GM19463 (cell line): Measurements from ENCODE around the gene SHISA8.

Experiments used
- ATAC-seq: cut with Tn5 transposase; IDR thresholded peaks from one replicate; pipeline ENCODE4 v1.9.1; 2021; ENCODE audit warnings: mild to moderate bottlenecking, moderate library complexity; ENCODE audit not compliant: unreplicated experiment

SHISA8 gene

GRCh38 chr22:41934284-41935014, 19.6 kb upstream of the SHISA8 start:
- no peak for ATAC-seq

GRCh38 chr22:41933411-41934177, 18.7 kb upstream of the SHISA8 start:
- ATAC-seq, result no peak

GRCh38 chr22:41932353-41932752, 17.5 kb upstream of the SHISA8 start:
- no peak for ATAC-seq

DNA sequence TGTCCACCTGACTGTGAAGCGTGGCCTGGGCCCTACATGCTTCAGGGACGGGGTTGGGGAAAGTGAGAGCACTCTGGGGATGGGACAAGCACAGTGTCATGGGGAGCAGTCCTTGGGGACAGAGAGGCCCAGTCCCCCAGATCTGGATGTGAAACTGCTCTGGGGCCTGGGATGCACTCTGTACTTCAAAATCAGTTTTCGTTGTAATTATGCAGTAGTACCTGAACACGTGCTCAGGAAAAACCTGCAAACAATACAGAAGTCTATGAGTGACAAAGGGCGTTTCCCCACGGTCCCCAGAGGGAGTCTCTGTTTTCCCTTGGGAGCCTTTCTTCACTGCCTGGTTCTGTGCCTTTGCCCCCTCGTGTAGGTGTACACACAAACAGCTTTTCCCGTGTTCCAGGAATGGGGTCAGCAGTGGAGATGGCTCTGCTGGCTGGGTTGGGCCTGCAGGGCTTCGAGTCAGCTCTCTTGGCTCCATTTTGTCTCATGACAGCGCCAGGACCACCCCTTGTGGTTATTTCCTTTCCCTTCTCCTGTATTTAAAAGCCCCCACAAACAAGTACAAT, 16.9 kb upstream of the SHISA8 start:
- ATAC-seq, result no peak

DNA sequence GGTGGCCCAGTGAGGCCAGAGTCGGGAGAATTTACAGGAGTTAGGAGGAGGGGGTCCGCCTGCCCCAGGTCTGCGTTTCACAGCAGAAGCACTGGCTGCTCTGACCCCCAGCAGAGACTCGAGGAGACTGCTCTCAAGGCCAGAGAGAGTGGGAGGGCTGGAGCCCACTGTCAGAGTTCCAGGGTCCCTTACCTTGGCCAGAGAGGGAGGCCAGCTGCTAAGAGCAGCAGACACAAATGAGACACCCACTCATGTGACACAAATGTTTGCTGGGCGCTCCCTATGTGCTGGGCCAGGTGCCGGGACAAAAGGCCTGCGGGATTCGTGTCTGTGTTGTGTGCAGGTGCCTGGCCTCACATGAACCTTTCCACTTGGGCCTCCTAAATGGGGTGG, 14.5 kb upstream of the SHISA8 start:
- no peak for ATAC-seq

DNA sequence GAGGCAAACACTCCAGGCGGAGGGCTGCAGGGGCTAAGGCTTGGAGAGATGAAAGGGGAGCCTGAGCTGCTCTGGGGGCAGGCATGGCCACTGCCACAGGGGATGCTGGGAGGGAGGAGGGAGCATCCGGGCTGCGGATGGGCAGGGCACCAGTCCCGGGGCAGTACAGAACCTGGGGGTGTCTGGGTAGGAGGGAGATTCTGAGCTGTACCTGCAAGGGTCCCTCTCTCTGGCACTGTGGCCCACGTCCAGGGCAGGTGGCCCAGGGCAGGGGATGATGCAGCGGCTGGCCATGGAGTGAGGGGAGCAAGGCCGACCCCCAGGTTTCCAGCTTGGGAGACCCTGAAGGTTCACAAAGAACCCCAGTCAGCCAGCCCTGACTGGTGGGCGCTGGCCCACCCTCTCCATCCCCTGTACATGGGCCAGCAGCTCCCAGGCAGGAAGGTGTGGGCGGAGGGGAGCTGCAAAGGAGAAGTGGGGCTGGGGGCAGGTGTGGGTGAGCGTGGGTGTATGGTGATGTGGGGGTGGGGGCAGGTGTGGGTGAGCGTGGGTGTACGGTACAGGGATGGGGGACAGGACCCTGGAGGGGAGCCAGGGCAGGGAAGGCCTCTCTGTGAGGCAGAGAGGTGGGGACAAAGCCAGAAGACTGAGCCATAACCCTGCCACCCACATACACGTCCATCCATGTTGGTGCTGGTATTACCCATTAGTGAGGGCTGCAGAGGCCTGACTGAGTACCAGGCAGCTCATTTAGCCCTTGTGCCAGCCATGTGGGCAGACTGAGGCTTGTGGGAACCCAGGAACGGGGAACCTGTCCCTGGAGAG, 13.9 kb upstream of the SHISA8 start:
- ATAC-seq, result no peak

- ATAC-seq, result no peak
Measured at GRCh38 chr22:41927813-41928212, 12.9 kb upstream of the SHISA8 start.

DNA sequence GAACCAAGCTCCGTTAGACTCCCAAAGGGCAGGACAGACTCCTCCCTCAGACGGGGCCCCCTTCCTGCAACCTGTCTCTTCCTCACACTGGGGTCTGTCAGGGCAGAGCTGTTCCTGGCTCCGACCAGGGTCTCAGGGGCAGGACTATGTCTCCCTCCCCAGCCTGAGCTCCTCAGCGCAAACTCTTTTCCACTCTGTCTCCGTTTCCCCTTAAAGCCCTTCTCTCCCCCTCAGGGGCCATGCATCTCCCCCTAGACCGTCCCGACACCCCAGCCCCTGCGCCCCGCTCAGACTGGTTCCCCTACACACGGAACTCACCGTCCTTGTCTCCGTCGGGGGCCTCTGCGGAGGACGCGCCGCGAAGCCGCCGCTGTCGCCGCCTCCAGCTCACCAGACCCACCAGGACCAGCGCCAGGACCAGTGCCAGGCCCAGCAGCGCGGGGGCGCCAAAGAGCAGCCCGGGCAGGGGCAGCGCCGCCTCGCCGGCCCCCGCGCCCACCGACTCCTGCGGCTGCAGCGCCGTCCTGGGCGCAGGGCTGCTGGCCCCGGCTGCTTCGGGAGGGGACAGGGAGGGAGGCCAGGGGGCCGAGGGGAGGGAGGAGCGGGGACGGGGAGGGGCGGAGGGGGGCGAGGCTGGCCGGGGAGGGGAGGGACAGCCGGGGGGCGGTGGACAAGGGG, 11.0 kb upstream of the SHISA8 start:
- peak; percentile 47 for ATAC-seq

- no peak for ATAC-seq
Measured at GRCh38 chr22:41923595-41924276, 8.9 kb upstream of the SHISA8 start.

DNA sequence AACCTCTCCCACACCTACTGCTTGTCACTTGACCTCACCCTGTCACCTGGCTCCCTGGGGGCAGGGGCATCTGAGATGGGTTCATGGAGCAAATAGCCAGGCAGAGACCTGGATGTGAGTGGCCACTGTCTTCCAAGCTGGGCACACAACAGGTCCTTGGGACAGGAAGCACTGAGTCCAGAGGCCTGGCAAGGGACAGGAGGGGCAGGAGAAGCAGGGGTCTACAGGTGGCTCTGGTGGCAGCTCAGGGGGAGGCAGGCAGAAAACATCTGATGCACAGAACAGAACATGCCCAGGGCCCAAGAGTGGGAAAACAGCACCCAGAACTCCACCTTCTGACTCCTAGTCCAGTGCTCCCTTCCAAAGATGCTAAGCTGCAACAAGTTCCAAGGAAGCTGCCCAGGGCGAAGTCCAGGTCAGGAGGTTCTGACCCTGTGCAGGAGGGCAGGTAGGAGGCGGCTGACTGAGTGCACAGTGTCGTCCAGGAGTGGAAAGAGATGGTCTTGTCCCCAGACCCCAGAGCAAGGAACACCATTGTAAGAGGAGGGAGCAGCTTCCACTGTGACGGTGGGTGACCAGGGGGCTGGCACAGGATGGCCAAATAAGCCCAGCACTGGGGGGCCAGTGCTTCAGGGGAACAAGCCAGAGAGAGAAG, 8.2 kb upstream of the SHISA8 start:
- no peak for ATAC-seq

DNA sequence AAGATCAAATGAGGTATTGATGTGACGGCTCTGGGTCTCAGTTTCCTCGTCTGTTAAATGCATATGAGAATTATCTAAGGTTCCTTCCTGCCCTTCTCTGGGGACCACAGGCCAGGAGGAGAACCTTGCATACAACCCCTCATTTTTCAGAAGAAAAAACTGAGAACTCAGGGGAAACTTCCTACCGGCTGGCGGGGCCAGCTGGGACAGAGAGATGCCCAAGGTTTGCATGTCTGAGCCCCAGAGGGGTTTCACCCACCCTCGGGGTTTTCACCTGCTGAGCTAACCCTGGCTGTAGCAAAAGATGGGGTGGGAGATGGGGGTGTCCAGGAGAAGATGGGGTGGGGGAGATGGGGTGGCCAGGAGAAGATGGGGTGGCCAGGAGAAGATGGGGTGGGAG, 7.5 kb upstream of the SHISA8 start:
- no peak for ATAC-seq

DNA sequence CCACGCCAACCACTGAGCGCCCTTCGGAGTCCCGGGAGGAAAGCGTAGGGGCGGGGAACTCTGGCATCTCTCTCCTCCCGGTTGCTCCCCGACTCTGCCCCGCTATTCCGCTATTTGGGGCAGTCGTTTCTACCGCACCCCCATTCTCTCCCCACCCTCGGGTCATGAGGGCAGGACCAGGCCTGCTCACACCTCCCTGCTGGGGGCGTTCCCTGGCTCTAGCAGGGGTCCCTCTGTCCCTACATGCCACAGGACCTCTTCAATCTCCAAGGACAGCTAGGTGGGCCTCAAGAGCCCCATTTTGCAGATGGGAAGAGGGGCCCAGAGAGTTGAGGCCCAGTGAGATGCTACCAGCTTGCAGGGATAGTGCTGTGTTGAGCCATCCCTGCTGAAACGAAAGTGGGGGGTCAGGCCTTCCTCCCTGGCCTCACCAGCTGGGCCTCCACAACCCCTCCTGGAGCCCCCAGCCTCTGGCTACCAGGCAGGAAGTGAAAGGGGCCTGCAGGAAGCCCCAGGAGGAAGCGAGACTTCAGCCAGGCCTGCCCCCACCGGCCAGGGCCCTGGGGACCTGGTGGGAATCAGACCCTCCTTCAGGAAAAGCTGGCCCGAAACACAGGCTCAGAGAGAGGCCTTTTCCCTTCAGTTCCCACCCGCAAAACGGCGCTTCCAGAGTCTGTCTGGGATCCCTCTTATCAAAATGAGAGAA, 5.5 kb upstream of the SHISA8 start:
- ATAC-seq, result peak; percentile 25

DNA sequence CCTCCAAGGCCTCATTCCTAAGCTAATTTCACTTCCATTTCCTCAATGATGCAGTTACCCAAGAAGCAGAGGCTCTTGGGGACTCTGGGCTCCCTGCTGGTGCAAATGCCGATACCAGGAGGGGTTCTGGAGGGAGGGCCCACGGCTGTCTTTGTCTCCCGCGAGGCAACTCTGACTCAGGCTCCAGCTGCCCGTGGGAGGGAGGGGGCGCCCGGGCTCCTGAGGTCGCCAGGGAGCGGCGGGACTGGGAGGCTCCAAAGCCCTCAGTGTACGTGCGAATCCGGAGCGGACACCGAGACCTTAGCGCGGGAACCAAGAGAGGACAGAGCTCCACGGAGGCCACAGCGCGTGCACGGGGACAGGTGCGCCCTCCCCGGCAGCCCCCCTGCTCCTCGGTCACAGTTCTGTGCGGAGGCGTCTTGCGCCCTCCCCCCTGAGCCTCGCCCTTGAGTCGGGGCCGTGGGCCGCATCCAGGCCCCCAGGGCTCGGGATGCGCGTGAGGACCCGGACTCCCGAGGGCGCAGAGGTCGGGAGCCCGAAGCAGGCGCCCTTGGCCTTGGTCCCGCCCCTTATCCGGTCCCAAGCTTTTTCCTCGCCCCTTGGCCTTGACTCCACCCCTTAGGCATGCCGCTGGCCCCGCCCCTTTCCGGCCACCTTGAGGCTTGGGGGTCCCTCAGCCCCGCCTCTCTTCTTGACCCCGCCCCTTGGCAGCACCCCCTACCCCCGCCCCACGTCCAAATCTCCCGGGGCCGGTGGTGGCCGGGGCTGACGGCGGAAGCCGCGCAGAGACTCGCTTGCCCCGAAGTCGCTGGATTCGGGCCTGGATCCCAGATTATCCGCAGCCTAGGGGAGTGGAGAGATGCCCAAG, 4.7 kb upstream of the SHISA8 start:
- peak; percentile 48 for ATAC-seq

GRCh38 chr22:41917903-41918791, 3.3 kb upstream of the SHISA8 start:
- ATAC-seq, result no peak

DNA sequence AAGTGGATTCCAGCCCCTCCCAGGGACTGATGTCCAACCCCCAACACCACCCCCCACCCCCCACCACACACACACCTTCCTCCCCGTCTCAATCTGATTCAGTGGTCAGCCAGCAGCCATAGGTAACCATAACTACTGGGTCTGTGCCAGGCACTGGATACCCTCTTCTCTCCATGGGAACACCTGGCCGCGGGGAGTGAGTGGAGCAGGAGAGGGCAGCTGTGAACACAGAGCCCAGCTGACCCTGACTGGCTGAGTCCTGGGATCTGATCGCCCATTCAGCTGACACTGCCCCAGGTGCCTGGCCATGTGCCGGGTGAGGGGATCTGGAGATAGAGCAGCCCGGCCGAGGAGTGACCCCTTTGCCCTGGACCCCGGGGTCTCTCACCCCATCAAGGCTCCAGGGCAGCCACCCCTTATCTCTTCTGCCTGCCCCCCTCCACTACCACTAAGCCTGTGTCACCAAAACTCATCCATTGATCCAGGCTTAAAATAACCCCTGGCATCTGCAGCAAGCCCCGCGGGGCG, 2.6 kb upstream of the SHISA8 start:
- no peak for ATAC-seq

GRCh38 chr22:41916745-41917358, 2.0 kb upstream of the SHISA8 start:
- no peak for ATAC-seq
